KBM-7 (cell line): Measurements from ENCODE around the gene TRDN.
"Not testable (repeated sequence)": the region's sequence is repeated elsewhere in the genome, so short reads cannot be mapped to it uniquely, and the experiment has no call there.

ENCODE experiments used
- DNase-seq: peaks from one replicate; pipeline ENCODE4 v3.0.0-alpha.2; 2015
- in situ Hi-C: fragments of 300-500 bp; cut with MboI; formaldehyde crosslinking; loops from 2 replicates; pipeline ENCODE4 v1.14.3; 2020; ENCODE audit warnings: low sequenced_read_pairs, low pct_unique_long_range_greater_than_20kb, mixed read lengths

The TRDN gene

DNA sequence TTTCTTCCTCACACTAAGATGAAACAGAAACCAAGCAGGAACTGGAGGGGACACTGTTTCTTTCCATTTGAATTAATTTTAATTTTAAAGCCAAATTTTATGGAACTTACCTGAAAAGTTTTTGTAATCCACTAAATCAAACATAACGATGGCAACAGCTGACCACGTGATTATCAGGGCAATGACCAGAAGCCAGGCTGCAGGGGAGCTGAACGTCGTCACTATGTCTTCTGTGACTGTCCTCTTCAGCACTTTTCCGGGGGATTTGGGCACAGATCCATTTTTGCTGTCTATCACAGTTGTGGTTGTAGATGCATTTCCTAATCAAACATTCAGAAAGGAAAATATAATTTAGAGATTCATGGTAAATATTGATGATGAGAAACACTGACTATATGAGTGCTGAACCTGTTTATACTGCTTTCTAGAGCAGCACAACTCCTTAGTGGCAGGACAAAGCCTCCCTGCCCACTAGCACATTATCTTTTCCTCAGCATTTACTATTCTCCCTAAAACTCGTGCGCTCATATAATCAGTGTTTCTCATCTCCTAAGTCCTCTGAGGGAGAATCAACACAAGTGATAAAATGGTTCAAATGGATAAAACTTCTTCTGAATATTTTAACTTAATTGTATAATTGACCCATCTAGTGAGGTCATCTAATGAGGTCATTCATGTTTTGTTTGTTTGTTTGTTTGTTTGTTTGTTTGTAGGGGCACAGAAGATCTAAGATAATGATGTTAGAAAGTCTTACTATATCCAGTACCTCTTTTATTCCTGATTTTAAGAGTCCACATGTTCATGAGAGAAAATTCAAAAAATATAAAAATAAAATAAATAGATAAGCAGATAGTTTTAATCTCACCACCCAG, 65.7 kb downstream of the TRDN start:
- in situ Hi-C loops = no loop called here
- no peak for DNase-seq

DNA sequence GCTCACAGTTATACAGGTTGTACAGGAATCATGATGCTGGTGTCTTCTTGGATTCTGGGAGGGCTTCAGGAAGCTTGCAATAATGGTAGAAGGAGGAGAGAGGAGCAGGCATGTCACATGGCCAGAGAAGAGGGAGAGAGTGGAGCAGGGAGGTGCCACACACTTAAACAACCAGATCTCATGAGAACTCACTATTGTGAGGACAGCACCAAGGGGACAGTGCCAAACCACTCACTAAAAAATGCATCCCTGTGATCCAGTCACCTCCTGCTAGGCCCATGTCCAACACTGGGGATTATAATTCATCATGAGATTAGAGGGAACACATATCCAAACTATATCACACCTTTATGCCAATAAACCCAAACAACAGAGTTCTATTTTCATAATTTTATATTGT, 67.2 kb downstream of the TRDN start:
- in situ Hi-C loops = no loop called here
- no peak for DNase-seq

DNA sequence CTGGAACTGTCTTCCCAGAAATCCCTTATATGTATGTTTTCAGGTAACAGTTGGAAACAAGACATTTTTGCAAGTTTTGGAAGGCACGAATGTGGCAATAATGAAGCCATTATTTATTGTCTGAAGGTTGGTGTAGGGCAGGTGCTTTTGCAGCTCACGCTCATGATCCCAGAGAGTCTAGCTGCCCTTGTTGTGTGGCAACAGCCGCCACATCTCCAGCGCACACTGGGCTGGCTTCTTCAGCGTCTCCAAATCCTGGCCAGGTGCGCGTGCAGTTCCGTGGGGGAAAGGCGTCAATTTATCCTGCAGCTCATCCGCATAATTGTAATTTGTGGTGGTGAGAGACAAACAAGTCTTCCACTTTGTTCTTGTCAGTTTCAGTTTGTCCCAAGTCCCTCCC, 71.2 kb downstream of the TRDN start:
- in situ Hi-C loops = no loop called here
- no peak for DNase-seq

DNA sequence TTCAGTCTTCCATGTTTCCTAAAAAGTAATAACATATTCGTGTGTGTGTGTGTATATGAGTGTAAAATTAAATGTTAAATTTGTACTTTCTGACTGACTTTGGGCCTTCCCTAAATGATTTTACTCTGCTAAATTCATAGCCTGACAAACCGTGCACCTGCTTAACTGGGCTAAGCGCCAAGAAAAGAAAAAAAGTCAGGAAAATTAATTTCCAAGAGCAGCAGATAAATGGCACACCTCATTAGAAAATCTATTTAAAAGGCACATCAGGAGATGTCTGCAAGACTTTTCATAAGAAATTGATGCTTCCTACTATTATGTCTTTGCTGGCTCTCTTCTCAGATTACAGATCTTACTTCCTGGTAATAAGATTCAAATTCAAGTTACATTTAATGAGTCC, 72.4 kb downstream of the TRDN start:
- in situ Hi-C loops = no loop called here
- DNase-seq = no peak

DNA sequence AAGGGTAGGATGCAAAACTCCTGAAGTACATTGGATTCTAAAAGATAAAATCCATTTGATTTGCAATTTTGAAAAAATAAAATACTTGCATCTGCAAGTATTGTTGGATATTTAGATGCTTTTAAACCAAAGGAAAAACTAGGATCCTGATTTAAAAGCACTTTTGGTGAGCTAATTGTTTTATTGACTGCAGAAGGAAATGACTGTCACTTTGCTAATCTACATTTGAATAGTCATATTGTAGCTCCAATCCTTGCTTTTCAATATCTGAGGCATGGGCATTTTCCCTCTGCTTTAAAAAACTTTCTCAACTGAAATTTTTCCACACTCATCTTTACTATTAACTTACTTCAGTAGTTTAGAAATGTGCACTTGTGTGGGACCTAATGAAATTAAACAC, 74.1 kb downstream of the TRDN start:
- in situ Hi-C loops = no loop called here
- DNase-seq = no peak

DNA sequence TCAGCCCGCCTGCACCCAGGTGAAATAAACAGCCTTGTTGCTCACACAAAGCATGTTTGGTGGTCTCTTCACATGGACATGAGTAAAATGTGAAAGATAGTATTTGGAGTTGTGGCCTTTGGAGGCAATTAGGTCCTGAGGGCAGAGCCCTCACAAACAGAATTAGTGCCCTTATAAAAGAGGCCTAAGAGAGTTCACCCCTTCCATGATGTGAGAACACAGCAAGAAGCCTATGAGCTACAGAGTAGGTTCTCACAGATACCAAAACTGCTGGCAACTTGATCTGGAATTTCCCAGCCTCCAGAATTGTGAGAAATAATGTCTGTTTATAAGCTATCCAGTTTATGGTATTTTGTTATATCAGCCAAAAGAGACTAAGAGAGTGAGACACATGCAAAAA, 74.5 kb downstream of the TRDN start:
- DNase-seq = no peak

DNA sequence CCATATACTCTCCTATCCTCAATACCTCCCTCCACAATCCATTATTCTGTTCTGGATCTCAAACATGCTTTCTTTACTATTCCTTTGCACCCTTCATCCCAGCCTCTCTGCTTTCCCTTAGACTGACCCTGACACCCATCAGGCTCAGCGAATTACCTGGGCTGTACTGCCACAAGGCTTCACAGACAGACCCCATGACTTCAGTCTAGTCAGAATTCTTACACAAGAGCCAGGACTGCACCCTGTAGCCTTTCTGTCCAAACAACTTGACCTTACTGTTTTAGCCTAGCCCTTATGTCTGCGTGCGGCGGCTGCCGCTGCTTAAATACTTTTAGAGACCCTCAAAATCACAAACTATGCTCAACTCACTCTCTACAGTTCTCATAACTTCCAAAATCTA, 76.9 kb downstream of the TRDN start:
- DNase-seq, in situ Hi-C loops: not testable (repeated sequence)

More for the DNA sequence above, 74.5 kb downstream of the TRDN start:
- in situ Hi-C loops = no loop called here

DNA sequence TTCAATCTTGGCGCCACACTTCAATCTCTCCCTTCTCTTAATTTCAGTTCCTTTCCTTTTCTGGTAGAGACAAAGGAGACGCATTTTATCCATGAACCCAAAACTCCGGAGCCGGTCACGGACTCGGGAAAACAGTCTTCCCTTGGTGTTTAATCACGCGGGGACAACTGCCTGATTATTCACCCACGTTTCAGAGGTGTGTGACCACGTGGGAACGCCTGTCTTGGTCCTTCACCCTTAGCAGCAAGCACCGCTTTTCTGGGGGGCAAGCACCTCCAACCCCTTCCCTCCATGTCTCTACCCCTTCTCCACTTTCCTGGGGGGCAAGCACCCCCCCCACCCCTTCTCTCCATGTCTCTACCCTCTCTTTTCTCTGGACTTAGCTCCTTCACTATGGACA, 79.3 kb downstream of the TRDN start:
- DNase-seq, in situ Hi-C loops: not testable (repeated sequence)

DNA sequence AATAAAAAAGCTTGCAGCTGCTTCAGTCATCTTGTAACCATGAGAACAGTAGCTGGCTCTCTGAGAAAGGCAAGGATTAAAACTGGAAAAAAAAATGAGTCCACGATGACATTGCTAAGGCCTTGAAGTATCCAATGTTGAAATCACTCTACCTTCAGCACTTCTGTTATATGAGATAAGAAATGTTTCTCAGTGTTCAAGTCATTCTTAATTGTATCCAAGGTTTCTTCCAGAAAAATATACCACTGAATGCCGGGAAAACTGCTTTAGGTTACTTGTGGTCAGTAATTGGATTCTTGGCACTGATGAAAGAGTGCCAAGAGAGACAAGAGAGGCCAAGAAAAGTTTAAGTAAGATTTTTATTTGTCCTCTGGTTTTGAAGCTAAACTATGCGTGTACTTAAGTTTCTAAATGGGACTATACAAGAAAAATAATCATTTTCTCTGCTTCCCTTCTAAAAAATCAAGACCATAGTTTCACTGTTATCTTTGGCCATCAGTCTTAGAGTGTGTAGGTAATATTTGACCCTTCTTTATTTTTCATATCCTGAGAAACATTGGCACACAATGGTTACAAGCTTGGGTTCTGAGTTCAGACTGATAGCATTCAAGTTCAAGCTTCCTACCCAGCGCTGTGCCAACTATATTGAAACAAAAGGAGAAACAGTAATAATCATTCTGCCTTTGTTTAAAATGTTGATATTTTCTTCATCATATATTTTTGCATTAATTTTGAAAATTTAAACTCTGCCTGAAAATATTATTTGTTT, 84.6 kb downstream of the TRDN start:
- in situ Hi-C loops = no loop called here
- DNase-seq = no peak

DNA sequence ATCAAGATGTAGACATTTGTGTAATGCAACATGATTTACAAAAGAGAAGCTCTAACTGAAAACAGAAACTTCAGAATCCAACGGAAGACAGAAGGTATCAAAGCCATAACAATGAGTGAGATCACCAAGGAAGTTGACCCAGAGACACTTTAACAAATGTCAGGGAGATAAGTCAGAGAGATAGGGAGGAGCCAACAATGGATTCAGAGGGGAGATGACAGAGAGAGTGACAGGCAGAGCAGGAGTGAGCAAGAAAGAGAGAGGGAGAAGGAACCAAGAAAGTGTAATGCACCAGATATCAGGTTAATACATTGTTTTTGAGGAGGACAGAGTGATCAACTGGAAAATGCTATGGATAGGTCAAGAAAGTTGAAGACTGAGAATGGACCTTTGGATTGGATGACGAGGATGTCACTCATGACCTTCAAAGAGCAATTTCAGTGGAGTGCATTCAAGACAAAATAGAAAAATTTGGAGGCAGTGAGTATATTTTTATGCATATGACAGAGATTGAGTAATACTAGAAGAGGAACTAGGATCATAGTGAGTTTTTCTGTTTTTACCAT, 86.6 kb downstream of the TRDN start:
- in situ Hi-C loops = no loop called here

DNA sequence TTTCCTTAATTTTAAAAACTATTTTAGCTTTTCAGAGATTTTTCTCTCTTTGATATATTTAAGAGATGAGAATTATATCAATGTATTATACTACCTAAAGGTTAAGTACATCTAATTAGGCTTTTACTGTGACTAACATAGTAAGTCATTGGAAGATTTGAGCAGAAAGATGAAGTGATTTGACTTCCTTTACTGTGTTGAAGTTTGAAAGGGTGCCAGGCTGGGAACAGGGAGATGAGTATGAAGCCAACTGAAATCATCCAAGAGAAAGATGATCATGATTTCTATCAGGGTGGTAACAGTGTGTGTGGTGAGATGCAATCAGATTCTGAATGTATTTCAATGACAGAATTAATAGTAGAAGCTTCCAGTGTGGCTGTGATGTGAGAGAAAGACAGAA, 87.3 kb downstream of the TRDN start:
- in situ Hi-C loops = no loop called here
- DNase-seq = no peak

More for the DNA sequence above, 86.6 kb downstream of the TRDN start:
- DNase-seq = no peak

DNA sequence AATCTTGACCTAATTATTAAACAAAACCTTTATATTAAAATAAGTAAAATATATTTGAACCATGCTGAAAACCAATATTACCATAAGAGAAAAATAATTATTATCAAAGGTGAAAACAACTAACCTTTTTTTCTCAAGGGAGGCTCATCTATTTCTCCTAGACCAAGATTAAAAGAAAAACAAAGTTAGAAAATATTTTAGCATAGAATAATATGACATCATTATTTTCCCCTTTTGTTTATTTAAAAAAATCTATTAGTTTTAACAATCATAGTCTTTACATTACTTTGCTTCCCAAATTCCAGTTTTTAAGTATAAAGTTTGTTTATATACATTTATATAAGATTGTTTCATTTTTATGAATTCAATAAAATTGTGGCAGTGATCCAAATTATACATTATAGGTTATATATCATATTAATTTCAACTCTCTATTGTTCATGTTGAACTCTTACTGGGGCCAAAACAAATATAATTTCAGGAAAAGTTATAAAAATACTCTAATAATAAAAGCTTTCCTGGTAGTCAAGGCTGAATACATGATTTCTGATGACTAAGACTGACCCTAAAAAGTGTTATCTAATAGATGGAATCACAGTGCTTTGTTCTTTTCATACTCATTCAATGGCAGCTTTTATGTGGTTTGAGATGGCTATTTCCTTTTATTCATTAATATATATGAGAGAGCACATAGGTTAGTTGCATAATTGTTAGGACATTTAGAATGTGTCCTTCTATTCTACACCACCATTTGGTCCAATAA, 89.4 kb downstream of the TRDN start:
- in situ Hi-C loops = no loop called here

DNA sequence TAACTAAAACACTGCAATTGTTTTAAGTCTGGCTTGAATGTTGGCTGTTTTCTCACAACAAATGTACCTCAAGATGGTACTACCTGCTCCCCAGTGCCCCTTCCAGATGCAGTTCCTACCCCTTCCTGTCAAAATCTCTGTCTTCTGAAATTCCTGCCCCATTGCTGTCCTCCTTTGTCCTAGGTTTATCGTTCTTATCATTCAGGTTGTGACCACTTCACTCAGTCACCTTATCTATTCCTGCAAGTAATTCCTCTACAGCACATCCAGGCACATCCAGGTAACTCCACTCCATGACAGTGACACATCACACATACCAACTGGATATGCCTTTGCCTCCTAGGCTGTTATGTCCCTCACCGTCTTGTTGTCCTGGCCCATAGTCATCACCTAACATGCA, 90.2 kb downstream of the TRDN start:
- in situ Hi-C loops = no loop called here
- DNase-seq = no peak

More for the DNA sequence above, 89.4 kb downstream of the TRDN start:
- no peak for DNase-seq

DNA sequence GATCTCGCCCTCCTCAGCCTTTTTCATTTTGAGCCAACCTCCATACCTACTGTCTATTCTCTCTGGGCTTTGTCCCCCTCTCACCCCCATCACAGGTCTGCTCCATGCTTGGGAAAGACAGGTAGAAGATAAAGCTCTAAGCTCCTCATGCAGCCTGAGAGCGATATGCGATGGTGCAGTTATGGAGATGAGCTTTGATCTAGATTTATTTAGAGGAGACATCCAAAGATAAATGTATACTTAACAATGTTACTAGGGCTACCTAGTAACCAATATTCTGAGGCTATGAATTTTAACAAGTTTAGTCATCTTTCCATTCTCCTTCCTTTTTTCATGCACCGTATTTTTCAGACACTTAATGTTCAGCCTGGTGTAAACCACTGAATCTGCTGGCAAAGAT, 95.3 kb downstream of the TRDN start:
- in situ Hi-C loops = no loop called here

DNA sequence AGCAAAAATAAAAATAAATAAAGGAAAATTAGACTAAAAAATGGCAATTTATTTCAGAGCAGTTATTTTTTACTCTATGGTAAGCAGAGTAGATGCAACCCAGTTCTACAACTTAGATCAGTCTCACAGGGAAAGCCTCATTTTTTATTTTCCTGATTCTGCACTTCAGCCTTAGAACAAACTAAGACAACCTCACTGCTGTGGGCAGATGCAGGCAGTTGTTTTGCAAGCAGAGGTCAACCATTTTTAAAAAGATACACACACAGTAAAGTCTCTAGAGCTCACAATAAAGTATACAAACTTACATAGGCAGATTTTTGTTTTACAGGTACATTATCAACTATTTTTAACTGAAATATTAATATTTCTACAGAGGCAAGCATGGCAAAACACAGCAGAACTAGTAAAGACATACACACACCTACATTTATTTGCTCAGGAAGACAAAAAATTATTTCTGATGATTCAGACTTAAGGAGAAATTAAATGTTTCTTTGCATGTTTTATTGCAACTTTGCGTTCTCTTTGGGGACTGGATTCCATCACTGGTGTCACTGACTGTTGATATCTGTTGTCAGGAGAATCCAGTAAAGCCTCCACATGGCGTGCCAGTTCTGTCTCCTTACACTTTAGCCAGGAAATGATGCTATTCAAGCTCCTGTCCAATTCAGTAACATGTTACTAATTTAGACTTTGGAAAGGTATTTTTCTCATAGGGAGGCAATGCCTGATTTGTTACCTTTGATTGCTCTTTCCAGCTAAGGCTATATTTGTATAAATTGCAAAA, 102.7 kb downstream of the TRDN start:
- in situ Hi-C loops = no loop called here
- DNase-seq = no peak

More for the DNA sequence above, 95.3 kb downstream of the TRDN start:
- DNase-seq = no peak

DNA sequence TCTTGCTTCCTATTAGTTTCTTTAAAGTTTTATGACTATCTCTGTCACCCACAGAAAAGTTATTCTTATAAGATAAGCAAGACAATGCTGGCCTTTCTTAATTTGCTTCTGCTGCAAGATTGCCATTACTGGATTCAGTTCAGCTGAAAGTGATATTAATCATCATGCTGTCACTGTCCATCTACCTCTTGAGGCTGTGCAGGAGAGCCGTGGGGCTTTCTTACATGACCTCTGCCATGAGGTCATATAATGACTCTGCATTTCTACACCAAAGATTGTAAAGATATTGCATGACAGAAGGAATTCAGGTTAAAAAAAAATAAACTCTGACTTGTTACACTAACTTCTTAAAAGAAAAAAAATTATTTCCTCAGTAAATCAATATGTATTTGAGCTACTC, 106.9 kb downstream of the TRDN start:
- in situ Hi-C loops = no loop called here
- no peak for DNase-seq

DNA sequence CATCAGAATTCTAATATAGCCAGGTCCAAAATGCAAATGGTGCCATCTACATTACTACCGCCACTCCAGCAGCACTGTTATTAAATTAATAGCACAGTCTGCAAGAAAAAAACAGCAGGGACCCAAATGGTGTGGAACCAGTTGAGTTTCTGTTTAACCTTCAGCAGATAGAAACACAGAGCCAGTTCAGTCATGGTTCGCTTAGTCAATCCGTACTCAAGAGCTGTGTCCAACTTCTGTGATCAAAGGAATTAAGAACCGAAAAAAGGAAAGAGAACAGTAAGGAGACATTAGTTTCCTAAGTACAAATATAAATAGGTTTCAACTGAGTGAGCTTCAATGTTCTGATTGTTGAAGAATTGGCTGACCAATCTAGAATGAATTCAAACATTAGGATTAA, 107.7 kb downstream of the TRDN start:
- in situ Hi-C loops = no loop called here
- DNase-seq = no peak

DNA sequence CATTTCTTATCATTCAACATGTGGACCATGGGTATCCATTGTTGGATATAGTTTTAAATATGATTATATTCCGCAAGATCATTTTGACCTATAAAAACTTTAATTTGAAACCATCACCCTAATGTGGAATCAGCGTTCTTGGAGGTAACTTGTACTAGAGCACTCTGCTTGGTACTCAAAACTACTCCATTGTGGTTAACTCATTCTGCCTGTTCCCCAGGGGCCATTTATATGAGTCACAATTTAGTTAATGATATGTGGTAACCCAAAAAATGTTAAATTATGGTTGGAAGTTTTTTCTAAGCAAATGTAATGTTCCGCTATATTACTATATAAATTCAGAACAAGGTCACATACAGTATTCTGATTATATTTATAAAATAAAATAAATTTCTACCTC, 109.3 kb downstream of the TRDN start:
- no peak for DNase-seq
- in situ Hi-C loops = no loop called here

DNA sequence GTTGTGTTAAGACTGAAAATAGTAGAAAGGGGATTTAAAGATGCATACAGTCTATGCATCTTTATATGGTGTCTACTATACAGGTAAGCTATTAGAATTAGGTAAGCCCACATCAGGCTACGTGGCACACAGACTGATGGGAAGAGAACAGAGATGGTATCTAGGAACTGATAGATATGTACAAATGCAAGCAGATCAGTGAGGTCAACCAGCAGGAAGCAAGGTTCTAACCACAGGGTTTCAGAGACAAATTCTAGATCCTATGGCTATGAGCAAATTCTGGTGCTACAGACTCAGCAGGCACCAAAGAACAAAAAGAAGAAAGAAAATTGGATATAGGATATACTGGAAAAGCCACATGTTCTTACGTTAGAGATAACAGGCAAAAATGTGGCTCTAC, 110.6 kb downstream of the TRDN start:
- in situ Hi-C loops = no loop called here
- no peak for DNase-seq
